Measurements from ENCODE around the gene PRDM16.

DNA sequence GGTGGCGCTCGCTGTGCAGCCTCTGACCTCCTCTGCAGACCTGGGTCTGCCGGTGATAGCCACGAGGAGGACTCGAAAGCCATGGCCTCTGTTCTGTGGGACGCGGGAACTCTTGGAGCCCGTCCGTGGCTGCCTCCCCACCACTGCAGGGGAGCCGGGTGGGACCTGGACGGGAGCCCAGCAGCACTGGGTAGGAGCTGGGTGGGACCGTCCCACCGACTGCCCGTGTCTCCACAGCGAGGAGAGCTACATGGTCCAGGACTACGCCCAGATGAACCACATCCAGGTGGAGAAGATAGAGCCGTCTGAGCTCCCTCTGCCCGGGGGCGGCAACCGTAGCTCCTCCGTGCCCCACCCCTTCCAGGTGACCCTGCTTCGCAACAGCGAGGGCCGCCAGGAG lies 409.2 kb downstream of the PRDM16 start:
- TF ChIP-seq, protein P1, sequence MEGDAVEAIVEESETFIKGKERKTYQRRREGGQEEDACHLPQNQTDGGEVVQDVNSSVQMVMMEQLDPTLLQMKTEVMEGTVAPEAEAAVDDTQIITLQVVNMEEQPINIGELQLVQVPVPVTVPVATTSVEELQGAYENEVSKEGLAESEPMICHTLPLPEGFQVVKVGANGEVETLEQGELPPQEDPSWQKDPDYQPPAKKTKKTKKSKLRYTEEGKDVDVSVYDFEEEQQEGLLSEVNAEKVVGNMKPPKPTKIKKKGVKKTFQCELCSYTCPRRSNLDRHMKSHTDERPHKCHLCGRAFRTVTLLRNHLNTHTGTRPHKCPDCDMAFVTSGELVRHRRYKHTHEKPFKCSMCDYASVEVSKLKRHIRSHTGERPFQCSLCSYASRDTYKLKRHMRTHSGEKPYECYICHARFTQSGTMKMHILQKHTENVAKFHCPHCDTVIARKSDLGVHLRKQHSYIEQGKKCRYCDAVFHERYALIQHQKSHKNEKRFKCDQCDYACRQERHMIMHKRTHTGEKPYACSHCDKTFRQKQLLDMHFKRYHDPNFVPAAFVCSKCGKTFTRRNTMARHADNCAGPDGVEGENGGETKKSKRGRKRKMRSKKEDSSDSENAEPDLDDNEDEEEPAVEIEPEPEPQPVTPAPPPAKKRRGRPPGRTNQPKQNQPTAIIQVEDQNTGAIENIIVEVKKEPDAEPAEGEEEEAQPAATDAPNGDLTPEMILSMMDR (conservative IDR thresholded peaks at IDR 0.05 in 1 of 2, IDR thresholded peaks at IDR 0.05 in 1 of 2; ENCODE audit: extremely low read depth in 1 of 2, insufficient read depth in 1 of 2, low read depth in 1 of 2, low read length in 2 of 2): no peak
- no peak for TF ChIP-seq EZH2 (IDR thresholded peaks at IDR 0.05; ENCODE audit: borderline replicate concordance, low read length)
